Measurements from ENCODE around the gene PCGF6. TPM values are rescaled to one million over a fixed set of nuclear protein-coding genes. Genes with fewer than 3 reads are reported as not detected.

Gene PCGF6
- total and polyA plus RNA-seq, 11 donors, result 5.3 to 8.5 (median 6.6) TPM

DNA sequence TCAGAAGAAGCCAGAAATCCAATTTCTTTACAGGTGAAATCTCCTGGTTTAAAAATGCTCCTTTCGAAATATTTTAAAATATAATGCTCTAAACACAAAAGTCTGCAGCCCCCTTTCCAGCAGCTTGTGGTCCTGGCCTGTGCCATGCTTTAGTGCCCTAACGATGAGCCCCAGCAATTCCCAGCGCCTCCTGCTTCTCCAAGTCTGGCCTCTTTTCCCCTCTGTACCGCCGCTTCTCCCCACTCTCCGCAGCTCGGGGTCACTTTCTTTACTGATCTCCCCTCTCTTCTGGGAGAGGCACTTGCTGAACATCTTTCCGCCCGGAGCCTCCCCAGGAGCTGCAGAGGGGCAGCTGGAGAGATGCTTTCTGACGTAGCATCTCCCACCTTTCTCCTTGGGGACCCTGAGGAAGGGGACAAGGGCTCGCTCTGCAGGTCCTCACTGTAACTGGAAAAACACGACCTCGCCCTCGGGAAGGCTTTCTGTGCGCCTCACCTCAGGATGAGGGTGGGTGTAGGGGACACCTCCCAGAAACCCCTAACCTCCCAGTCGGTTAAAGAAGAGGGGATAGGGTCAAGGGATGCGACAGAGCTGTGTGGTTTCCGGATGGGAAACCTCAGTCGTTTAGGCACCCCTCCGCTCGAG lies 74.6 kb downstream of the PCGF6 start:
- WGBS, 4 donors, result 11 to 16% (median 13%) methylated on average over 18 to 21 of the region's 21 CpGs
- Histone ChIP-seq H3K4me1 (peaks cover 0 to 16% (median 7%) of the 10 kb centered on the region in 12 donors), H3K36me3 (no peaks in the 10 kb centered on the region), H3K27ac (no peak overlapping the region), H3K27me3 (peaks cover 21 to 72% (median 52%) of the 10 kb centered on the region in 9 donors), H3K9me3 (no peaks in the 10 kb centered on the region), H3K4me3 (peak overlapping the region in 5 of 12 donors; percentile 13 to 38 (median 29))
- ATAC-seq (no peak), DNase-seq (no peak)
- intact Hi-C loops (cut with DNase I), result no loop called here
- no peak for TF ChIP-seq POLR2A (IDR thresholded peaks at IDR 0.05)
- TF ChIP-seq, protein P1, sequence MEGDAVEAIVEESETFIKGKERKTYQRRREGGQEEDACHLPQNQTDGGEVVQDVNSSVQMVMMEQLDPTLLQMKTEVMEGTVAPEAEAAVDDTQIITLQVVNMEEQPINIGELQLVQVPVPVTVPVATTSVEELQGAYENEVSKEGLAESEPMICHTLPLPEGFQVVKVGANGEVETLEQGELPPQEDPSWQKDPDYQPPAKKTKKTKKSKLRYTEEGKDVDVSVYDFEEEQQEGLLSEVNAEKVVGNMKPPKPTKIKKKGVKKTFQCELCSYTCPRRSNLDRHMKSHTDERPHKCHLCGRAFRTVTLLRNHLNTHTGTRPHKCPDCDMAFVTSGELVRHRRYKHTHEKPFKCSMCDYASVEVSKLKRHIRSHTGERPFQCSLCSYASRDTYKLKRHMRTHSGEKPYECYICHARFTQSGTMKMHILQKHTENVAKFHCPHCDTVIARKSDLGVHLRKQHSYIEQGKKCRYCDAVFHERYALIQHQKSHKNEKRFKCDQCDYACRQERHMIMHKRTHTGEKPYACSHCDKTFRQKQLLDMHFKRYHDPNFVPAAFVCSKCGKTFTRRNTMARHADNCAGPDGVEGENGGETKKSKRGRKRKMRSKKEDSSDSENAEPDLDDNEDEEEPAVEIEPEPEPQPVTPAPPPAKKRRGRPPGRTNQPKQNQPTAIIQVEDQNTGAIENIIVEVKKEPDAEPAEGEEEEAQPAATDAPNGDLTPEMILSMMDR (IDR thresholded peaks at IDR 0.05), result no peak

- no peaks in the 10 kb centered on the region for H3K36me3 ChIP-seq
- no peak overlapping the region for H3K4me3 ChIP-seq
- intact Hi-C loops (cut with DNase I), result no loop called here
- no peaks in the 10 kb centered on the region for H3K9me3 ChIP-seq
- ATAC-seq (peak in 3 of 4 donors; percentile 32 to 83 (median 75)), DNase-seq (peak in 2 of 5 donors; percentile 31 to 33)
- peaks cover 17 to 52% (median 31%) of the 10 kb centered on the region in 9 donors for H3K27me3 ChIP-seq
- no peak overlapping the region for H3K27ac ChIP-seq
- H3K4me1 ChIP-seq, result peaks cover 0 to 15% (median 7%) of the 10 kb centered on the region in 12 donors
- WGBS, 4 donors, result 36 to 48% (median 39%) methylated on average over 4 of the region's 4 CpGs
- TF ChIP-seq POLR2A (IDR thresholded peaks at IDR 0.05), result no peak
- TF ChIP-seq, protein P1 (IDR thresholded peaks at IDR 0.05), result no peak
Observed at GRCh38 chr10:103273041-103273441, 77.9 kb downstream of the PCGF6 start.

DNA sequence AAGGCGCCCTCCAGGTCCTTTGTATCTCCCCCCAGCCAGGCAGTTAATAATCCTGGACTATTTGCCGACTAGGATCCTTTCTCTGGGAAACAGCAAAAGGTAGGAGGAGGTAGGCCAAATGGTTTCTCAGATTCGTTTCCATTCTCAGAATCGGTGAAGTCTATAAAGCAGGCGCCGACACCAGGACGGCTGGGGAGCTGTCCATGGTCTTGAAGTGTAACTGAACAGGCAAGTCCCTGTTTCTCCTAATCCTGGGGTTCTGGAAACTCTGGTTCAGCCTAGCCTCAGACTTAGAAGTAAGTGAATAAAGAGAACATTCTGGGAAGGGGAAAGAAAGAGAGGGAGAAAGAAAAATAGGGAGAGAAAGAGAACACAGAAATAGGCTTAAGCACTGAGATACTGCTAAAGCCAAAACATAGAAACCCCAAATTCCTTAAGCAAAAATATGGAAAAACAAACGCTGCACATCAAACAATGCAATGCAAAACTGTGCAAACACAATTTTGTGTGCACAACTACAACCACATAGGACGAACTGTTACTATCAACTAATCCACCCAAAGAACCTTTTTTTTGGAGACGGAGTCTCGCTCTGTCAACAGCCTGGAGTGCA lies 85.1 kb downstream of the PCGF6 start:
- DNase-seq, result peak in 4 of 5 donors; percentile 53 to 67 (median 62)
- TF ChIP-seq POLR2A (IDR thresholded peaks at IDR 0.05), result no peak
- TF ChIP-seq, protein P1 (IDR thresholded peaks at IDR 0.05), result no peak
- ATAC-seq, result peak in 2 of 4 donors; percentile 45 to 53
- Histone ChIP-seq H3K4me3 (no peak overlapping the region), H3K27ac (no peak overlapping the region), H3K9me3 (no peaks in the 10 kb centered on the region), H3K36me3 (no peaks in the 10 kb centered on the region), H3K4me1 (no peaks in the 10 kb centered on the region), H3K27me3 (peaks cover 0 to 39% (median 6%) of the 10 kb centered on the region in 9 donors)
- 29 to 31% (median 30%) methylated on average over 11 of the region's 11 CpGs for WGBS, 4 donors
- intact Hi-C loops (cut with DNase I), result no loop called here

DNA sequence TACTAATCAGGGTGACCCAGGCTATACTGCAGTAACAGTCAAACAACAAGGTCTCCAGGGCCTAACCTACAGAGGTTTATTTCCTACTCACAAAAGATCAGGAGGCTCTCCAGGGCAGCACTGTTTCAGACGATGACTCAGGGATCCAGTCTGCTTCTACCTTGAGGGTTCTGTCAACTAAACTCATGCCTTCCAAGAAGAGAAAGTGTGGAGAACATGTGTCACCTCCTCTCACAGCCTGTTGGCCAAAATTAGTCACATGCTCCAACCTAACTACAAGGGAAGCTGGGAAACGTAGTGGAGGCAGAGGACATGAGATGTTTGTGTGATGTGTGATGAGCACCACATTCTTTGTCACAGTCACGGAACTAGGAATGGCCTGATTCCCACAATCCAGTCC lies 88.7 kb downstream of the PCGF6 start:
- no peak for DNase-seq
- Histone ChIP-seq H3K4me1 (no peaks in the 10 kb centered on the region), H3K36me3 (no peaks in the 10 kb centered on the region), H3K27ac (no peak overlapping the region), H3K4me3 (no peak overlapping the region), H3K9me3 (no peaks in the 10 kb centered on the region), H3K27me3 (peaks cover 0 to 24% (median 0%) of the 10 kb centered on the region in 9 donors)
- 63 to 80% (median 74%) methylated on average over 3 of the region's 3 CpGs for WGBS, 4 donors
- intact Hi-C loops (cut with DNase I), result no loop called here
- no peak for ATAC-seq
- TF ChIP-seq, protein P1 (IDR thresholded peaks at IDR 0.05), result no peak
- TF ChIP-seq POLR2A (IDR thresholded peaks at IDR 0.05), result no peak
